Activated gamma-delta T cell treated with Interleukin-2 at 50 U/mL for 16 hours (primary cell): ENCODE data around the gene SNX9.
A peak's percentile ranks its signal among the peaks of the same experiment; 100 is the strongest.
"Not testable (repeated sequence)": the region's sequence is repeated elsewhere in the genome, so short reads cannot be mapped to it uniquely, and the experiment has no call there.

ENCODE experiments used
- DNase-seq: peaks from one replicate; pipeline ENCODE4 v3.0.0-alpha.2; 2020

The SNX9 gene

DNA sequence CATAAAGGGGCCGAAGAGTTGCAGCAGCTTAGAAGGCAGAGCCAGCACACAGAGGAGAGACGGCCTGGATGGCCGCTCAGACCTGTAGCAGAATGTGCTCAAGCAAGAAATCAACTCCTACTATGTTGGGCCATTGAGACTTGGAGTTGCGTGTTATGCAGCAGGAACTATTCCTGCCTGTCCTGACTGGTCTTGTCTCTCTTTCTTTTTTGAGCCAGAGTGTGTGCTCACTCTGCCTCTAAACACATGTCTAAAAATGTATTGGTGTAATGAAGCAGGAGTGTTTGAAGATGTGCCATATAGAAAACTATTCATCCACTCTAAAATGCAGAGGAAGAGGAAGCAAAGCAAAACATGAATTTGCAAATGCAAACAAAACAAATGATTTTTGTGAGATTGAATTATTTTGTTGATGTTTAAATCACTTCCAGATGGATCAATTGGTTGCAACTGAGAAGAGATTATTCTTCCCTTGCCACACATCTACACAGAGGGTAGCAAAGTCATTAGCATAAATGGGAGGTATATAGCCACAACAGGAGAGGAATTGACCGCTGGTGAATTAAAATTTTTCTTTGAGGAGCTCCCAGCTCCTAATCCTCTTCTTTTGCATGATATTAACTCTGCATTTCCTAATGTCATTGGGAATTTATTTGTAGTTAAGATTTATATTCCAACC lies 138.2 kb downstream of the SNX9 start:
- no peak for DNase-seq

DNA sequence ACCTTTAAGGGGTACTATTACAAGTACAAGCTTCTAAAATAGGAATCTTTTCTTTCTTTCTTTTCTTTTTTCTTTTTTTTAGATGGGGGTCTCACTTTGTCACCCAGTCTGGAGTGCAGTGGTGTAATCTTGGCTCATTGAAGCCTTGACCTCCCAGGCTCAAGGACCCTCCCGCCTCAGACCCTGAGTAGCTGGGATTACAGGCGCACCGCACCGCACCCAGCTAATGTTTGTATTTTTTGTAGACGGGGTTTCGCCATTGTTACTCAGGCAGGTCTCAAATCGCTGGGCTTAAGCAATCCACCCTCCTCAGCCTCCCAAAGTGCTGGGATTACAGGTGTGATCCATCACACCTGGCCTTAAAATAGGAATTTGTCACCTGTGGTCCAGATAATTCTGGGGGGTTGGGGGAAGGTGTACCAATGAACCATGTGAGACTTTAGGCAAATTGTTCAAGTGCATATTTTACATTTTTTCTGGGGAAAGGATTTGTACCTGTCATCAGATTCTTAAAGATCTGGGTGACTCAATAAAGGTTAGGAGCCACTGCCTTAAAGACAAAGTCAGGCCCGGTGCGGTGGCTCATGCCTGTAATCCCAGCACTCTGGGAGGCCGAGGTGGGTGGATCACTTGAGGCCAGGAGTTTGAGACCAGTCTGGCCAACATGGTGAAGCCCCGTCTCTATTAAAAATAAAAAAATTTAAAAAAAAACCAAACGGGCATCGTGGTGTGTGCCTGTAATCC lies 139.0 kb downstream of the SNX9 start:
- DNase-seq: no peak

DNA sequence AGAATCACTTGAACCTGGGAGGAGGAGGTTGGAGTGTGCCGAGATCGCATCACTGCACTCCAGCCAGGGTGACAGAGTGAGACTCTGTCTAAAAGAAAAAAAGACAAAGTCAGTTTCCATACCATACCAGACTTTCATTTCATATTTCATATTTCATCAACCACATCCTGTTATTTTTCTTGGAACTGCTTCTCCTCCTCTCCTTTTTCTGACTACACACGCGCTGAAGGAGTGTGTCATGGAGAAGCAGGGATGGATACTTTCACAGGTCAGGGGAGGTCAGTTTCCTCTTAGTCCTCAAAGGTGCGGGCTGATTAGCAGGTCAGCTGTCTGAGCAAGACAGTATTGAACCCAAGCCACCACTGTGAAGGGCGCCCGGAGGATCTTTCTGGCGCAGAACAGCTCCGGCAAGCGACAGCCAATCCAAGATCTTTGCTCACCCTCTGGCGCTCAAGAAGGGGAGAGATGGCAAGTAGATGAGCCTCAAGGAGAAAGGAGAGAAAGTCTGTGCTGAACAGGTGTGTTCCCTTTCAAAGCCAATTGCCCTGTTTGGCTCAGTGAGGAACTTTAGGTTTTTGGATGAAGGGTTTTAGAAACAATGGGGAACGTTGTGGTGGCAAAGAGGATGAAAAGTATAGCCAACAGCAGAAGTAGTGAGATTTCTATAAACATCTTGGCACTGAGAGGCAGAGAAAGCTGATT lies 139.7 kb downstream of the SNX9 start:
- DNase-seq: no peak

DNA sequence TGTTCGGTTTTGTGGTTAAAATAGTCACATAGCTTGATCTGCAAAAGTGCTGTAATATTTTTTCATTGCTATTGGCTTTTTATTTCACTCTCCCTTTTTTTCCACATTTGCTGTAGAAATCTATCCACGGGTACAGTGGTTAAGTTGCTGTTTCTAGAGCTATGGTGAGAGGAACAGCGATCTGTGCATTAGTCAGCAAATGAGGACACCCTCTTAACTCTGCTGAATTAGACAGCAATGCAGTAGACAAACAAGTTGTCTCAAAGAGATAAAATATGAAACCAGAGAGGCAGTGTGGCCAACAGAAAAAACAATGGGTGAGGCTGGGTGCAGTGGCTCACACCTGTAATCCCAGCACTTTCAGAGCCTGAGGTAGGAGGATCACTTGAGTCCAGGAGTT lies 141.1 kb downstream of the SNX9 start:
- DNase-seq: no peak

DNA sequence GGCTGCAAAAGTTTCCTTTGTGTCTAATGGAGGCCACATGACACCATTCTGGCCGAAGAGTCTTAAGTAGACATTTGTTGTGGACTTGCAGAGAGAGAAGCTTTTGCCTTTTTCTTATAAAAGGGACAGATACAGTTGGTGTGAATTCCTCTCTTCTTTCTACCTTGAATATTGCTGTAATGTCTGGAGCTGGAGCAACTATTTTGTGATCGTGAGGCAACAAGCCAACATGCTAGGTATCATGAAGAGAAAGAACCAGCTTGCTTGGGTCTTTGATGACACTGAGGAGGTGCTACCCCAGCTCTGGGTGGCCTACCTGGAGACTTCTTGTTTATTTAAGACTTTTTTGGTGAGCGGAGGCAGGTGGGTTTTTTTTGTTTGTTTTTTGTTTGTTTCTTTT lies 142.3 kb downstream of the SNX9 start:
- DNase-seq: no peak

DNA sequence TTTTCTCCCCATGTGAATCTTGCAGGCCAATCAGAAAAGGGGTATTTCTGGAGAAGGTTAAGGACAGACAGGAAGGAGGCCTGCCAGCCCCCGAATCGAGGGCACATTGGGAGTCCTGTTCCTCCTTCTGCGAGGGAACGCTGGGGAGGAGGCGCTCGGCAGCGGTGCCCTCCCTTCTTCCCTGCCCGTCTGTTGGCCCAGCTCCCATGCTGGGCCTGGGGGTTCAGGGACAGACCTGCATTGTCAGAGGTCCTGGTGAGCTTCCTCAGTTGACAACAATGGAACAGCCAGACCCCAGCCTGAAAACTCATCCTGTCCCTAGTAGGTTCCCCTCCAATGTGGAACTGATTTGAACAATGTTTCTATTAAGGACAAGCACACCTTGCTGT lies 143.5 kb downstream of the SNX9 start:
- DNase-seq: no peak

DNA sequence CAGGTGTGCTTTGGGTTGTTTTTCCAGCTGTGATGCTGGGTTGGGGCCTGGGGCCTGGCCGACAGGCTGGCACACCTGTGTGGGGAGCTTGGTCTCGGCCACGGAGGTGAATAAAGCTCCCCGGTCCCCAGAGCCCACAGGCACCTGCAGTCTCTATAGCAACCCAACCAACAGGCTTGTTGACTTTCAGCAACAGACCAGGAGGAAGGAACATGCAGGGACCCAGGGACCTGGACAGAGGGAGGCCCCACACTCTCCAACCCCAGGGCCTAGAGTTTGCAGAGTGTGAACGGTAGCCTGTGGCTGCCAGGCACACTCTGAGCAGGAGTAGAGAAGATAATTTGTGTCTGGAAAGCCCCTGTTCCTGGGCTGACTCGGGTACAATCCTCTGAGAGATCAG lies 144.0 kb downstream of the SNX9 start:
- no peak for DNase-seq

DNA sequence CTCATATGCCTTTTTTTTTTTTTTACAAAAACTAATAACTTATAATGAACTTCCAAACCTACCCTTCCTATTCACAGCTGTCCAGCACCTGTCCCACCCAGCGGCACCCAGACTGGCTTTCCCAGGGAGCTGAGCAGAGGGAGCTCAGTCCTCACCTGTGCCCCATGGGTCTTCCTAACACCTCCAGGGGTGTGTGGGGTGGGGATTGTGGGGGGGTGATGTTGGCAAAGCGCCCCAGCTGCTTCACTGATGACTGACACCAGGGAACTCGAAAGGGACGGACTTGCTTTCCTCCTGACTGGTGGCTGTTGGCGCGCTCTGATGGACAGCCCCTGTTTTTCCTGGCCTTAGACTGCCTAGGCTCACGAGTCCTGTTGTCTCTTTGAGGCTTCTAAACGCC lies 144.4 kb downstream of the SNX9 start:
- DNase-seq: no peak

DNA sequence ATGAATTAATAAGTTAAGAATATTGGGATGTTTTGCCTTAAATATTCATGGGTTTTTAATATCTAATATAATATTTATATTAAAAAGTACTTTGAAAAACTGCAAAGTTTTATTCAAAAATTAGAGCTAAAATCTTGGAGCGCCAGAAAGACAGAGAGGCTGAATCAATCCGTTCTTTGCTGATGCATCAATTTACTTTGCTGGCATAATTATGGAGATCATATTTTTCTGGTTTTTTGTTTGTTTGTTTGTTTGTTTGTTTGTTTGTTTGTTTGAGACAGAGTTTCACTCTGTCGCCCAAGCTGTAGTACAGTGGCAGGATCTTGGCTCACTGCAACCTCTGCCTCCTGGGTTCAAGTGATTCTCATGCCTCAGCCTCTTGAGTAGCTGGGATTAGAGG lies 149.1 kb downstream of the SNX9 start:
- DNase-seq: not testable (repeated sequence)

DNA sequence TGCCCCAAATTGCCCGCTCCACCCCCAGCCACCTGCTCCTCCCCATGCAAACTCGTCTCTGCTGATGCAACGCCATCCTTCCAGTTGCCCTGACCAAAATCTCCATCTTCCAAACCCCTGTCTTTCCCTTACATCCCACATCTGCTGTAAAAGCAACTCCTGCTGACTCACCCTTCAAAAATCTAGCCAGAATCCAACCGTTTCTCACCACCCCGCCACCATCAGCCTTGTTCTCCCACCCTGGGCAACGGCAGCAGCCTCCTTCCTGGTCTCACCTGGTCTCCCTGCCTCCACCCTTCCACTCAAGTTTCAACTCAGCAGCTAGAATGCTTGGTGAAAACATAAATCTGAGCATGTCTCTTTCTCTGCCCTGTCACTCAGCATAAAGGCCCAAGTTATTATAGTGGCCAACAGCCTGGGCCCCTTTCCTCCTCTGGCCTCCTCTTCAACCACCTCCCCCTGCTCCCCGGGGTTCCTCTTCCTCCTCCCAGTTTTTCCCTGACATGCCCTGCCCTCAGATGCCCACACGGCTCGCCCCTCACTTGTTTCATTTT lies 151.4 kb downstream of the SNX9 start:
- no peak for DNase-seq

DNA sequence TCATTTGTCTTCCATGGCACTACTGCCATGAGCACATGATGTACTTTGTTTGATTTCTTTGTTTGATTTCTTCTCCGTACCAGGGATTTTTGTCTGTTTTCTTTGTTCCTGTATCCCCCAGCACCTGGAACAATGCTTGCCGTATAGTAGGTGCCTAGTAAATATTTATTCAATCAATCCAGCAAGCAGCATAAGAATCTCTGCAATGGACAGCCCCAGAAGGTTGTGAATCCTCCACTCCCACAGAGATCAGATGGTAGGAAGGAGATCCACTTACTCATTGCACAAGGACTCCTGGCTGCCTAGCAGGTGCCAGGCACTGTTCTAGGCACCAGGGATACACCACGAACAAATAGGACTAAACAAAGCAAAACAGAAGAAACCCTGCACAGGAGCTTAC lies 151.9 kb downstream of the SNX9 start:
- DNase-seq: no peak

DNA sequence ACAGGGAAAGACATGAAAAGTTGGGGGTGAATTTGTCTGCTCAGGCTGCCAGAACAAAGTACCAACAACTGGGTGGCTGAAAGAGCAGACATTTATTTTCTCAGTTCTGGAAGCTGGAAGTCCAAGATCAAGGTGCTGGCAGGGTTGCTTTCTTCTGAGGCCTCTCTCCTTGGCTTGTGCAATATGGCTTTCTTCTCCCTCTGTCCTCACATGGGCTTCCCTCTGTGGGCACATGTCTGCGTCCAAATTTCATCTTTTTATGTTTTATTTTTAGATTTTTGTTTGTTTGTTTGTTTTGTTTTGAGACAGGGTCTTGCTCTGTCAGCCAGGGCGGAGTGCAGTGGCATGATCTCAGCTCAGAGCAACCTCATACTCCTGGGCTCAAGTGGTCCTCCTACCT lies 152.4 kb downstream of the SNX9 start:
- DNase-seq: no peak

DNA sequence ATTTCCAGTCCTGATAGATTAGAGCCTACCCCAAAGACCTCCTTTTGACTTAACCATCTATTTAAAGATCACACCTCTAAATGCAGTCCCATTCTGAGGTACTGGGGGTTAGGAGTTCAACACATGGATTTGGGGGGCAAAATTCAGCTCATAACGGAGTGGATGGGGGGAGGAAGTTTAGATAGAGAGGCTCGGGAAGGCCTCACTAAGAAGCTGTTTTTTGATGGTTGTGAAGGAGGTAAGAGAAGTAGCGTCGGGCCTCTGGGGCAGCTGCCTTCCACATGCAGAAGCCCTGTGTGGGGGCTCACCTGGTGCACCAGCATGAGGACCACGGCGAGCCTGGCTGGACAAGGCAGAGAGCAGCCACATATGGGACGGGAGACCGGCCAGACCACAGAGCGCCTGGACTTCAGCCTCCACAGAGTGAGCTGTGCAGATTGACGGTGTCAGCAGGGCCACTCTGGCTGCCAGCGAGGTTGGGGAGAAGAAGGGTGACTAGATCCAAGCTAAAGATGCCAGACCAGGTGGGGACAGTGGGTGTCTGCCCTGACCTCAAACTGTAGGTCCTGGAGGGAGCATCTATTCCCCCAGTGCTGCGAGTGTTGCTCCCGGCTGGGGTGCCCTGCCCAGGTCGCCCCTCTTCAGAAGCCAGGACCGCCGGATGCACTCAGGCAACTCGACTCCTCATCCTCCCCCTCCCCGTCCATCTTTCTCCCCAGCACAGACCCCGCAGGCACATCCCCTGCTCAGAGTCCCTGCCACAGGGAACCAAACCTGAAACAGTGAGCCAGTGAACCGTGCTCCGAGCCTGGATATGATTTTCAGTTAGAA lies 153.5 kb downstream of the SNX9 start:
- DNase-seq: no peak

DNA sequence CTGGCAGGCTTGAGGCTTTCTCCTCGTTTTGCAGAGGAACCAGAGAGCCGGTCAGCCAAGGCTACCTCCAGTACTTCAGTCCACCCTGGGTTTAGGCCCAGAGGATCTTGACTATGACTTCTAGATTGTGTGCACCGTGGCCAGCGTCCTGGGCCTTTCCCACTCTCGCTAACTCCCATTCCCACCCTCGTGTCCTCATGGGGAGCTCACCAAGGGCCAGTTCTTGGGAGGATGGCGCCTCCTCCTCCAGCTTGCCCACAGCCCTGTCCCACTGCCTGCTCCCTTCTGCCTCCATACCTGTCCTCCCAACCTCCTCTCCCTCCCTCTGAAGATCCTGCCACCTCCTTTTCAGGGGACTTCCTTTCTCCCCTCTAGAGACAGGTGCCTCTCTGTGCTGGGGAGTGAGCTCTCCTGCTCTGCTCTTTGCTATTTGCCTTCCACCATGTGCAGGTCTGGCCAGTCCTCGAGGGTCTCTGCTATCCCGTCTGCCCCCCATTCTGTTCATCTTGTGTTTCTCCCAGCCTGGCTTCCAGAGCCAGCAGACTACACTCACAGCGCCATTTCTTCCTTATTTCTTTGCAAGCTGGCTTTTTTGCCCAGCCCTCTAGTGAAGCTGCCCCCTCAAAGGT lies 154.2 kb downstream of the SNX9 start:
- no peak for DNase-seq

DNA sequence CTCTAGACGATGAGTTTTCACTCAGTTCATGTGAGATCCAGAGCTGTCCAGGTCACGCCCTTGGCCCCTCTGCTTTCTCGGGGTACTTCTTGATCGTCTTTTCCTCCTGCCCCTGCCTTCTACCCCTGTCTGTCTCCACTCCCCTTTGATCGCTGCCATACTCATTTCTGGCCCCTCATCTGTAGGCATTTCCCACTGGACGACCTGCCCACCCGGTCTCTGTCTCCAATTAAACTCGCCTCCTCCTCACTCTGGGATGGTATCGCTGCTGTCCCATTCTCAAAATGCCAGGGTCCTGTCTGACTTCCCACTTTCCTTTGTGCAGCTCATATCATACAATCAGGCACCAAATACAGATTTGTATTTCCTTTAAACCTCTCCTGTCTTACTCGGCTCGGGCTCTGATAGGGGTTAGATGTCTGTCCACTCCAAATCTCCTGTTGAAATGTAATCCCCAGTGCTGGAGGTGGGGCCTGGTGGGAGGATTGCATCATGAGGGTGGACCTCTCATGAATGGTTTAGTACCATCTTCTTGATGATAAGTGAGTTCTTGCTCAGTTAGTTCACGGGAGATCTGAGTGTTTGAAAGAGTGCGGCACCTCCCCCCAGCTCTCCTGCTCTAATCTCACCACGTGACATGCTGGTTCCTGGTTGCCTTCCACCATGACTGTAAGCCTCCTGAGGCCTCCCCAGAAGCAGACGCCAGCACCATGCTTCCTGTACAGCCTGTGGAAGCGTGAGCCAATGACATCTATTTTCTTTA lies 155.2 kb downstream of the SNX9 start:
- DNase-seq: no peak

DNA sequence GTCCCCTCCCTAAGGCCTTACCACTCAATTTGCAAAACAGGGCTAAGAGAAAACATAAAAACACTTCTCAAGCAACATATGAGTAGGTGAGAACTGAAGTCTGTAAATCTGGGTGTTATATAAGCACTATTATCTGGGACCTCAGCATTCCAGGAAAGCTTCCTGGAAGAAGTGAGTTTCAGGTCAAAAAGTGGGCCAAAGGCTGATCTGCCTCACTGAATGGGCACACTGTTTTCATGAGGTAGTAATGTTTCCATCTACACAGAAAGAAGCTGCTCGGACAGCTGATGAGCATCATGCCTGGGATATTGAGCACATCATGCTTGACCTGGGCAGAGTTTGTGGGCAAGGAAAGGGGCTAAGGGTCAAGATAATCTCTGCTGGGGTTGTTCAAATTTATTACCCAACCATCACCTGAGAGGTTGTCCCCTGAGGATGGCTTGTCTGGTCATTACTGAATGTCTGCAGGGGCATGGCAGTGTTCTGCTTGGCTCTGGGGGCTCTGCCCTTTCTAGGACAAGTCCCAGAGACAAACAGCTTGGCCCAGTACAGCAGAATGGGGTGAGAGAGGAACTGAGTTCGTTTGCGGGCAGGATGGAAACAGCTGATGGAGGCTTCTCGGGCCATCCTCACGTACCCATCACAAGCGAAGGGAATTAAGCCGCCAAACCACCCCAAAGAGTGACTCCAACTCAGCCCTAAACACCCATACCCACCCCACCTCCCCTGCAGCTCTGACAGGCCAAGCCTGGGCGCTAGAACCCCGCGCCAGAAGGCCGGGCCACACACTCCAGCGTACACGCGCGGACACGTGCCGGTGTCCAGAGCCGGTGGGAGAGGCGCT lies 157.5 kb downstream of the SNX9 start:
- no peak for DNase-seq

DNA sequence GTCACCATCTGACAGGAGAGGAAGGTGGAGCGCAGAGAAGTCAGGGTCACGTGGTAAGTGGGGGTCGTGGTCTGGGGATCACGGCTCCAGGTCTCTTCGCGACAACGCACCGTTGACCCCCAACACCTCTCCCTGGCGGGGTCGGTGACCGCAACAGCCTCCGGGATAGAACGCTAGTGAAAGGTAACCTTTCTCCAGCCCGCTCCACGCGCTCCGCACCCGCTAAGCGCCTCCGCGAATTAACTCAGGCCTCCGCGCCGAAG lies 158.0 kb downstream of the SNX9 start:
- no peak for DNase-seq

DNA sequence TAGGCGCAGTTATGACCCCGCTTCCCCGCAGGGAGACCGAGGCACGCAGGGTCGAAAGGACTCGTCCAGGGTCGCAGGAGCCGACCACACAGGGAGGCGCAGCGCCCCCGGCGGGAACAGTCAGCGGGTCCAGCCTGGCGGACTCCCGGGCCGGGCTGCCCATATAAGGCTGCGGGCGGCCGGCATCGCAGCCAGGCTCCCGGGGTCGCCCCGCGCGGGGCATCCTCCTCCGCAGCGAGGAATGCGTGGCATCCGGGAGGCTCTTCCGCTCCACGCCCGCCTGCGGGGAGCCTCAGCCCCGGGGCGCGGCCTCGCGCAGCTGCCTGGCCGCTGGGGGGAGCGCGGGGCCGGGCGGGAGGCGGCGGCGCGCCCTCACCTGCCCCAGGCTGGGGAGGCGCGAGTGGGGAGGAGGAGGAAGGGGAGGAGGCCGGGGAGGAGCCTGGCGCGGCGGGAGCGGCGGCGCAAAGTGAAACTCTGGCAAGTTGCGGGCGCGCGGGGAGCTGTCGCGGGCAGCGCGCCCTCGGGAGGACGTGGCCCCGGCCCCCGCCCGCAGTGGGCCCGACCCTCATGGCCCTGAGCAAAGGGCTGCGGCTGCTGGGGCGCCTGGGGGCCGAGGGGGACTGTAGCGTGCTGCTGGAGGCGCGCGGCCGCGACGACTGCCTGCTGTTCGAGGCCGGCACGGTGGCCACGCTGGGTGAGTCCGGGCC lies 158.5 kb downstream of the SNX9 start, which contains the start of gene SYNJ2:
Gene SYNJ2 (plus strand): TSS at position 469 of the 707 bp plus-strand sequence. CDS start 99 bp downstream, at position 568.
- peak; percentile 74 for DNase-seq

DNA sequence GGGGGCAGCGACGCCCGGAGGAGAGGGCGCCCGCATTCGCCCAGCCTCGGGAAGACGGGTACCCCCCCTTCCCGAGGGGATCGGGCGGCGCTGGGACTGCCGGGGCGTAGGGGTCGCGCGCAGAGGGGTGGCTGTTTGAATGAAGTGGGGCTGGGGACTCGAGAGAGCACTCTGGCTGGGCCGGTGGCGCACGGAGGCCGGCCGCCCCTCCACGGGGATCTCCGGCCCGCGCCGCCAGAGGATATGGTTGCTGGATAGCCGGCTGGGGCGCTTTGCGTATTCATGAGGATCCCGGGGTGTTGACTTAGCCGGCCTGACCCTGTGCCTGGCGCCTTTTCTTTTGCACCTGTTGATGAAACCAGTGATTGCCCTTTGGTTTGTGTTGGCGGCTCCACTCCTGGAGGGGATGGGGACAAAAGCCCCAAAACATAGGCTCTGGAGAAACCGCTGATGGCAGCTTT lies 159.1 kb downstream of the SNX9 start:
- DNase-seq: no peak
